HG03571 (cell line): ENCODE measurements around the gene ZDBF2.
"Not testable (repeated sequence)": the region's sequence is repeated elsewhere in the genome, so short reads cannot be mapped to it uniquely, and the experiment has no call there.

Source experiments
- ATAC-seq: cut with Tn5 transposase; IDR thresholded peaks from one replicate; pipeline ENCODE4 v1.9.1; 2021; ENCODE audit not compliant: unreplicated experiment

ZDBF2 gene

GRCh38 chr2:206323033-206323432 is 48.6 kb downstream of the ZDBF2 start:
- no peak for ATAC-seq

- ATAC-seq = no peak
Observed at GRCh38 chr2:206323486-206323885, 49.0 kb downstream of the ZDBF2 start.

GRCh38 chr2:206324869-206325268 is 50.4 kb downstream of the ZDBF2 start:
- ATAC-seq = no peak

GRCh38 chr2:206328974-206329373 is 54.5 kb downstream of the ZDBF2 start:
- ATAC-seq = no peak

- ATAC-seq = no peak
Observed at GRCh38 chr2:206336861-206337260, 62.4 kb downstream of the ZDBF2 start.

- ATAC-seq = no peak
Observed at GRCh38 chr2:206337956-206338355, 63.5 kb downstream of the ZDBF2 start.

- ATAC-seq = no peak
Observed at GRCh38 chr2:206341396-206341795, 66.9 kb downstream of the ZDBF2 start.

GRCh38 chr2:206343144-206343543 is 68.7 kb downstream of the ZDBF2 start:
- ATAC-seq = no peak

- ATAC-seq = no peak
Observed at GRCh38 chr2:206343816-206344215, 69.4 kb downstream of the ZDBF2 start.

- ATAC-seq = no peak
Observed at GRCh38 chr2:206345606-206346005, 71.1 kb downstream of the ZDBF2 start.

GRCh38 chr2:206349375-206349774 is 74.9 kb downstream of the ZDBF2 start:
- no peak for ATAC-seq

GRCh38 chr2:206352571-206352970 is 78.1 kb downstream of the ZDBF2 start:
- ATAC-seq = no peak

GRCh38 chr2:206353685-206354084 is 79.2 kb downstream of the ZDBF2 start:
- no peak for ATAC-seq

GRCh38 chr2:206354129-206354528 is 79.7 kb downstream of the ZDBF2 start:
- no peak for ATAC-seq

- not testable (repeated sequence) for ATAC-seq
Observed at GRCh38 chr2:206356840-206357239, 82.4 kb downstream of the ZDBF2 start.

- ATAC-seq = not testable (repeated sequence)
Observed at GRCh38 chr2:206360840-206361239, 86.4 kb downstream of the ZDBF2 start.

GRCh38 chr2:206361407-206362045 is 87.1 kb downstream of the ZDBF2 start:
- ATAC-seq = no peak
